HG03045 (cell line): ENCODE results near the gene EXO5.
"Not testable (repeated sequence)": the region's sequence is repeated elsewhere in the genome, so short reads cannot be mapped to it uniquely, and the experiment has no call there.

Experiments used
- ATAC-seq: cut with Tn5 transposase; IDR thresholded peaks from one replicate; pipeline ENCODE4 v1.9.1; 2021; ENCODE audit warnings: mild to moderate bottlenecking, moderate library complexity; ENCODE audit not compliant: unreplicated experiment

The EXO5 gene

GRCh38 chr1:40508375-40509341 lies at the start of gene EXO5:
Gene EXO5, plus strand, starts transcription at chr1:40508767. Its CDS starts 5,778 bp downstream, at chr1:40514545.
- ATAC-seq, result peak; percentile 91

- no peak for ATAC-seq
Observed at GRCh38 chr1:40462956-40463590, 45.5 kb upstream of the EXO5 start.

- ATAC-seq, result no peak
Observed at GRCh38 chr1:40469327-40469726, 39.2 kb upstream of the EXO5 start.

- no peak for ATAC-seq
Observed at GRCh38 chr1:40475268-40475667, 33.3 kb upstream of the EXO5 start.

- ATAC-seq, result peak; percentile 81
Observed at GRCh38 chr1:40476924-40477677, 31.5 kb upstream of the EXO5 start, which contains the start of gene ZFP69. Gene ZFP69, plus strand, starts transcription at chr1:40477290. Its CDS starts 2,072 bp downstream, at chr1:40479362.

- ATAC-seq, result peak; percentile 32
Observed at GRCh38 chr1:40477678-40478053, 30.9 kb upstream of the EXO5 start.

GRCh38 chr1:40478276-40478675 lies 30.3 kb upstream of the EXO5 start:
- ATAC-seq, result no peak

- no peak for ATAC-seq
Observed at GRCh38 chr1:40479156-40479555, 29.4 kb upstream of the EXO5 start.

GRCh38 chr1:40495315-40495903 lies 13.2 kb upstream of the EXO5 start:
- ATAC-seq, result no peak

- not testable (repeated sequence) for ATAC-seq
Observed at GRCh38 chr1:40502651-40503050, 5.9 kb upstream of the EXO5 start.

GRCh38 chr1:40507973-40508372 lies 594 bp upstream of the EXO5 start:
- no peak for ATAC-seq

- no peak for ATAC-seq
Observed at GRCh38 chr1:40519517-40519916, 10.9 kb downstream of the EXO5 start.

- no peak for ATAC-seq
Observed at GRCh38 chr1:40530735-40531380, 22.3 kb downstream of the EXO5 start.

GRCh38 chr1:40531381-40532061 lies 23.0 kb downstream of the EXO5 start, which contains the start of gene ZNF684:
Gene ZNF684, plus strand, starts transcription at chr1:40531637. Its CDS starts 1,530 bp downstream, at chr1:40533167.
- ATAC-seq, result peak; percentile 93

GRCh38 chr1:40532062-40532389 lies 23.5 kb downstream of the EXO5 start:
- ATAC-seq, result no peak

- ATAC-seq, result no peak
Observed at GRCh38 chr1:40532844-40533424, 24.4 kb downstream of the EXO5 start.

- ATAC-seq, result no peak
Observed at GRCh38 chr1:40534589-40534988, 26.0 kb downstream of the EXO5 start.

- ATAC-seq, result no peak
Observed at GRCh38 chr1:40535732-40536131, 27.2 kb downstream of the EXO5 start.

- ATAC-seq, result no peak
Observed at GRCh38 chr1:40539338-40539737, 30.8 kb downstream of the EXO5 start.
